Endothelial cell of coronary artery (primary cell): ENCODE results near the gene ERCC6L2. TPM values are rescaled to one million over a fixed set of nuclear protein-coding genes. Genes with fewer than 3 reads are reported as not detected.

ENCODE experiments used
- total RNA-seq: library from RNA; depleted of rRNA; stranded (reverse); fragments of >200 nt; gene quantifications from 2 replicates; pipeline ENCODE4 v1.2.3, GENCODE V29; 2014

ERCC6L2 gene, protein sequence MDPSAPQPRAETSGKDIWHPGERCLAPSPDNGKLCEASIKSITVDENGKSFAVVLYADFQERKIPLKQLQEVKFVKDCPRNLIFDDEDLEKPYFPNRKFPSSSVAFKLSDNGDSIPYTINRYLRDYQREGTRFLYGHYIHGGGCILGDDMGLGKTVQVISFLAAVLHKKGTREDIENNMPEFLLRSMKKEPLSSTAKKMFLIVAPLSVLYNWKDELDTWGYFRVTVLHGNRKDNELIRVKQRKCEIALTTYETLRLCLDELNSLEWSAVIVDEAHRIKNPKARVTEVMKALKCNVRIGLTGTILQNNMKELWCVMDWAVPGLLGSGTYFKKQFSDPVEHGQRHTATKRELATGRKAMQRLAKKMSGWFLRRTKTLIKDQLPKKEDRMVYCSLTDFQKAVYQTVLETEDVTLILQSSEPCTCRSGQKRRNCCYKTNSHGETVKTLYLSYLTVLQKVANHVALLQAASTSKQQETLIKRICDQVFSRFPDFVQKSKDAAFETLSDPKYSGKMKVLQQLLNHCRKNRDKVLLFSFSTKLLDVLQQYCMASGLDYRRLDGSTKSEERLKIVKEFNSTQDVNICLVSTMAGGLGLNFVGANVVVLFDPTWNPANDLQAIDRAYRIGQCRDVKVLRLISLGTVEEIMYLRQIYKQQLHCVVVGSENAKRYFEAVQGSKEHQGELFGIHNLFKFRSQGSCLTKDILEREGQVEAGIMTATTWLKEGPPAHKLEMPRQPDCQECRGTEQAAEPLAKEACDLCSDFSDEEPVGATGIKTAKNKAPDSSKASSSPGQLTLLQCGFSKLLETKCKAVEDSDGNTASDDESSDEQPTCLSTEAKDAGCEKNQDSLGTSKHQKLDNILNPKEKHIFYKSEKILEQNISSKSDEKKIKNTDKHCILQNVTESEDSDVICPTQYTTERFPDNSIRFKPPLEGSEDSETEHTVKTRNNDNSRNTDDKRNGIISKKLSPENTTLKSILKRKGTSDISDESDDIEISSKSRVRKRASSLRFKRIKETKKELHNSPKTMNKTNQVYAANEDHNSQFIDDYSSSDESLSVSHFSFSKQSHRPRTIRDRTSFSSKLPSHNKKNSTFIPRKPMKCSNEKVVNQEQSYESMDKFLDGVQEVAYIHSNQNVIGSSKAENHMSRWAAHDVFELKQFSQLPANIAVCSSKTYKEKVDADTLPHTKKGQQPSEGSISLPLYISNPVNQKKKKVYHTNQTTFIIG (N-terminal part only)
- total RNA-seq = 62.3 and 72.9 TPM in 2 replicates

DNA sequence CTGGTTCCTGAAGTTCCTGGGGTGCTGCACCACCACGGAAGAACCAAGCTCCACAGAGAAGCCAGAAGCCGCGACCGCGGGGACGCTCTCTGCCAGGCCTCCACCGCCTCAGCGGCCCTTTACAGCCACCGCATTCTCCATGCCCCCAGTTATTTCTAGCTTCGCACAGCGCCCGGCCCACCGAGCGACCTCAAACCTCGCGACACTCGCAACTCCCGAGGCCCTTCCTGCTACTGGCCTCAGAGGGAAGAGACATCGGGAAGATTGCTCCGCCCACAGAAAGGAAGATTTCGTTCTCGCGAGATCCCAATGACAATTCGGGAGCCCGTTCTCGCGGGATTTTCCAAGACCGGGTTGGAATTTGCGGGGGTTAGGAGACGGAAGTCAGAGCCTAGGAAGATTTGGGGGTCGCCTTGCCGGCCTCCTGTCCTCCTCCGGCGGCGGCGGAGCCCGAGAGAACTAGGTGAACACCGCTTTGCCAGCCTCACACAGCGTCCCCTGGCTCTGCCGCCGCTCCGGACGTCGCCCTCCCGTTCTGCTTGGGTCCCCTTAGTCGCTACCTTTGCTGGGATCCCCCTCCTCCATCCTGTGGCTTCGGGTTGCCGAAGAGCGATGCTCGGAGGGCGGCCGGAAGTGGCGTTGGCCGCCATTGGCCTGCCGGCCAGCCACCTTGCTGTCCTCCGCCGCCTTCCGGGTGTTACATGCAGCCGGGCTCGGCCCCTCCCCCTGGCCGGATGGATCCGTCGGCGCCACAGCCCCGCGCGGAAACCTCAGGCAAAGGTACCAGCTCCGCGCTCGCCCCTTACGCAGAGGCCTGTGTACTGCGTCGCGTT is at the start of gene ERCC6L2:
ERCC6L2 (plus strand) TSS at position 387 of the 833 bp plus-strand sequence; CDS start at position 735, 348 bp downstream.

